ENCODE results near the gene KDM4D.

GRCh38 chr11:94997437-94997836 is 23.9 kb downstream of the KDM4D start:
- no peak for TF ChIP-seq POLR2AphosphoS5 (IDR thresholded peaks at IDR 0.05; ENCODE audit: low read depth, low read length)
- TF ChIP-seq RAD21 (IDR thresholded peaks at IDR 0.05; ENCODE audit: low read length) = no peak
- TF ChIP-seq, protein P1, sequence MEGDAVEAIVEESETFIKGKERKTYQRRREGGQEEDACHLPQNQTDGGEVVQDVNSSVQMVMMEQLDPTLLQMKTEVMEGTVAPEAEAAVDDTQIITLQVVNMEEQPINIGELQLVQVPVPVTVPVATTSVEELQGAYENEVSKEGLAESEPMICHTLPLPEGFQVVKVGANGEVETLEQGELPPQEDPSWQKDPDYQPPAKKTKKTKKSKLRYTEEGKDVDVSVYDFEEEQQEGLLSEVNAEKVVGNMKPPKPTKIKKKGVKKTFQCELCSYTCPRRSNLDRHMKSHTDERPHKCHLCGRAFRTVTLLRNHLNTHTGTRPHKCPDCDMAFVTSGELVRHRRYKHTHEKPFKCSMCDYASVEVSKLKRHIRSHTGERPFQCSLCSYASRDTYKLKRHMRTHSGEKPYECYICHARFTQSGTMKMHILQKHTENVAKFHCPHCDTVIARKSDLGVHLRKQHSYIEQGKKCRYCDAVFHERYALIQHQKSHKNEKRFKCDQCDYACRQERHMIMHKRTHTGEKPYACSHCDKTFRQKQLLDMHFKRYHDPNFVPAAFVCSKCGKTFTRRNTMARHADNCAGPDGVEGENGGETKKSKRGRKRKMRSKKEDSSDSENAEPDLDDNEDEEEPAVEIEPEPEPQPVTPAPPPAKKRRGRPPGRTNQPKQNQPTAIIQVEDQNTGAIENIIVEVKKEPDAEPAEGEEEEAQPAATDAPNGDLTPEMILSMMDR (IDR thresholded peaks at IDR 0.05) = 0 out of 2 replicates have a peak, but pooled peaks have one; percentile 17
- no peak for TF ChIP-seq EZH2phosphoT487 (IDR thresholded peaks at IDR 0.05; ENCODE audit: borderline replicate concordance, low read depth)
- TF ChIP-seq TCF12 (IDR thresholded peaks at IDR 0.05) = no peak

Measured in SK-N-SH (cell line).